SW480 (cell line): ENCODE data around the gene TNRC6B.

Experiments
- DNase-seq: peaks from one replicate; pipeline ENCODE4 v3.0.0-alpha.2; 2016; ENCODE audit warnings: low spot score

TNRC6B gene

DNA sequence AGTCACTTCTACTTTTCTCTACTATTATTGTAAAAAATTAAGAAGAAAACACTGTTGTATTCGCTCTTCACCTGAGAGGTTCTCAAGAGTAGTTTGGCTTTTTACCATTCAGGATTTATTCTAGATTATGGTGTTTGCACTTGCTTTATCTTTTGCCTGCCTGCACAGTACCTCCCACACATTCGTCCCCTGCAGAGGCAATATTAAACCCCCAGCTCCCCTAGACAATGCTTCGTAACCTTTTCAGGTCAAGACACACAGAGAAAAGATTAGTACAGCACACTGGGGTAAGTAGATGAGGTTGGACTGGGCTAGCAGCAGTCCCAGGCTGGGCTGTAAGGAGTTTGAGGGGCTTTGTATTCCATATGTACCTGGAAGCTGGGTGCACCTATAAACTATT lies 62.4 kb downstream of the TNRC6B start:
- no peak for DNase-seq

DNA sequence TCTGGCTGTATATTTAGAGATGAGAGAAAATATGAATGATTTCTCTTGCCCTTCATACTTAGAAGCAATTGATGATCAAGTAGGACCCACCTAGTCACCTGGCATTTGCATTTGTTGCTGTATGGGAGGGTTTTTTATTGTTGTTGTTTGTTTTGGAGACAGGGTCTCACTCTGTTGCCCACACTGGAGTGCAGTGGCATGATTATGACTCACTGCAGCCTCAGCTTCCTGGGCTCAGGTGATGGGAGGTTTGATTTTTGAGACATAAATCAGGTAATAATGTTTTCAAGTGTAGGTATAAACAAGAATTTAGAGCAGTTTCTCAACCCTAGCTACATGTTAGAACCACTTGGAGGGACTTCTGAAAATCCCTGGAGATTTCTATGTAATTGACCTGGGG lies 63.0 kb downstream of the TNRC6B start:
- no peak for DNase-seq

GRCh38 chr22:40241200-40241763 lies 63.6 kb downstream of the TNRC6B start:
- DNase-seq = no peak

DNA sequence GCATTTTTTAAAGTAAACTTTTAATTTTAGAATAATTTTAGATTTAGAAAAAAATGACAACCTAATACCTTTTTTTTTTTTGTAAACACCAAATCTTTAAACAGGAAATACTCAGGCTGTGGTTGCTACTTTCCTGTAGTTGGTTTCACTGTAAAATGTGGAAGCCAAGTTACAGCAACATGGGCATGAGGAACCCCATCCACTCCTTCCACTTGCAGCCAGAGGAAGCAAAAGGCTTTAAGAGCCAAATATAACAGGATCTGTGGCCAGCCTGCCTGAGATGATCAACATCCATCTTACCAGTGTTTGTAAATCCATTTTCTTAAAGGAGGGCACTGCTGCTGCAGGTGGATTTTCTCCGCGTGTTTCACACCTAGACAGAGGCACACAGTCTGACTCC lies 66.2 kb downstream of the TNRC6B start:
- no peak for DNase-seq

- DNase-seq = no peak
These were observed 66.9 kb downstream of the TNRC6B start for GRCh38 chr22:40244586-40244985.

DNA sequence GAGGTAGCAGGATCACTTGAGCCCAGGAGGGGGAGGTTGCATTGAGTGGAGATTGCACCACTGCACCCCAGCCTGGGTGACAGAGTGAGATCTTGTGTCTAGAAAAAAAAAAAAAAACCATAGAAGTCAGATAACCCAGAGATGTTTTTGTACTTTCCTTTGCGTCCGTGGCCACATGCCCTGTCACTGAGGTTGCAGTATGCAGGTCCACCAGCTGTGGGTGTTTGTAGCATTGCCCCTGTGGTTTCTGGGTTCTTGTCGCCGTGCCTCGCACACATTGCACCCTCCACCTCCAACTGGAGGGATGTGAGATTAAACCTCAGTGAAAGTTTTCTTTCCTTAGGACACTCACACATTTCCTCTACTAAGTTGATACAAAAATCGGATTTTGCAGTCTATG lies 70.3 kb downstream of the TNRC6B start:
- DNase-seq = no peak

GRCh38 chr22:40249286-40249685 lies 71.6 kb downstream of the TNRC6B start:
- no peak for DNase-seq

GRCh38 chr22:40250608-40251007 lies 72.9 kb downstream of the TNRC6B start:
- DNase-seq = no peak

DNA sequence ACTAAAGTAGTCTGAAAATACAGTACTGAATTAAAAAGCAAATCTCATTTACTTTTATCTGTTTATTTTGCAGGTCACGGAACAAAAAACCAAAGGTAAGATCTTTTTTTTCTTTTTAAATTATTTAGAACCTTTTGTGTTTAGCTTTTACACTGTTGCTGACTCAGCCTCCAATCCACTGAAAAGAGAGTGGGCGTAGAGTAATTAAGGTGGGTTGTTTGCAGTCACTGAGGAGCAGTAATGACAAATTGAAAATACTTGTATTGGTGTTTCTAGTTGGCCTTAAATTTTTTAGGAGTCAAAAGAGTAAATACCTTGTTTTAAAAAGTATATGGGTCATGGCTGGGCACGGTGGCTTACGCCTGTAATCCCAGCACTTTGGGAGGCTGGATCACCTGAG lies 73.4 kb downstream of the TNRC6B start:
- no peak for DNase-seq

- no peak for DNase-seq
These were observed 74.4 kb downstream of the TNRC6B start for GRCh38 chr22:40252146-40252545.

- no peak for DNase-seq
These were observed 78.8 kb downstream of the TNRC6B start for GRCh38 chr22:40256516-40256915.

DNA sequence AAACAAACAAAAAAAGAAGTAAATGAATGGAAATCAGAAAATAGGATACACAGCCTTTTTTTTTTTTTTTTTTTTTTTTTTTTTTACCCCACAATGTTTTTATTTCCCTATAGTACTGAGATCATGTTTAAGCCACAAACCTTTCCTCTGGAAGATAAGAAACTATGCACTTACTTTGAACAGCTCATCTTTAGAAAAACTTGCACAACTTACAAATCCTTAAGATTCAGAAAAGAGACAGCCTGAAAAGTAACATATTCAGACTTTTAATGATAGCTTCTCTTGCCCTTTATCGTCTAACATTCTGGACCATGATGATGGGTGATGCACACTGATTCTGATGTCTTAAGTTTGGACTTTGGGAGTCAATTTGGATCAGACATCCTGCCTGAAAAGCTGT lies 80.3 kb downstream of the TNRC6B start:
- DNase-seq = no peak

DNA sequence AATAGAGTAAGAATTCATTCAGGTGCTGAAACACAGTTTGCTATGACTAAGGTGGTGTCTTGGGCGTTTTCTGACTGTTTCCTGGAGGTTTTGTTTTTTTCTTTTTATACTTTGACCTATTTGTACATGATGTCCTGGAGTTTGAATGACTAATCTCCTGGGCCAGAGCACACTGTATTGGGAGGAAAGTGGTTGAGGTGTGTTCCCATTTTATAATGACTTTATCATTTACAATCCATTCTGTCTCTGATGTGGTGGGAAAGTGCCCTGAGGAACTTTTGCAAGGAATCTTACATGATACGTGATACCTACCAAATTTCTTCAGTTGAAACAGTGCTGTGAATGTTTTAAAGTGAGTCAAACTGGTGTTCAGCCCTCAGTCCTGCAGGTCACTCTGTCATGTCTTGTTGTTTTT lies 80.8 kb downstream of the TNRC6B start:
- peak; percentile 60 for DNase-seq

- no peak for DNase-seq
These were observed 84.1 kb downstream of the TNRC6B start for GRCh38 chr22:40261783-40262182.

DNA sequence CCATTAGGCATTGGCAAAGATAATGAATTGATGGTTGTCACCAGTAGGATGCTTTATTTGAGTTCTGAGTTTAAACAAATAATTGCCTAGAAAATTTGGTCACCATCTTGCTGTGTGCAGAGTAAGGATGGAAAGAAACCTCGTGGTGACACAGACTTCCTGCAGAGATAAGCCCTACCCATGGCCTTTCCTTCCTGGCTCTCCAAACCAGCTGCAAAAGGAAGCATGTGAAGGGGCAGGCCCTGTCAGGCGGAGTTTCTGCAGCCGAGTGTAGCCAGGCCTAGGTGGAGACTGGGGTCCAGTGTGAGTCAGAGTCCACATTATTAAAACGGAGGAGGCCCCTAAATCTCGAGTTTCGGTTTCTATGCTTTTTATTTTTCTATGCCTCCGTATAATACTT lies 85.5 kb downstream of the TNRC6B start:
- DNase-seq = no peak

DNA sequence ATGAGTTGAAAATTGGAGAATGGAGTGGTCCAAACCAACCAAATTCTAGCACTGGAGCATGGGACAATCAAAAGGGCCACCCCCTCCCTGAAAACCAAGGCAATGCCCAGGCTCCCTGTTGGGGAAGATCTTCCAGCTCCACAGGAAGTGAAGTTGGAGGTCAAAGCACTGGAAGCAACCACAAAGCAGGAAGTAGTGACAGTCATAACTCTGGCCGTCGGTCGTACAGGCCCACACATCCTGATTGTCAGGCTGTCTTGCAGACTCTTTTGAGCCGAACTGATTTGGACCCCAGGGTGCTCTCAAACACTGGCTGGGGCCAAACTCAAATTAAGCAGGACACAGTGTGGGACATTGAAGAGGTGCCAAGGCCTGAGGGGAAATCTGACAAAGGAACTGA lies 88.1 kb downstream of the TNRC6B start:
- no peak for DNase-seq

DNA sequence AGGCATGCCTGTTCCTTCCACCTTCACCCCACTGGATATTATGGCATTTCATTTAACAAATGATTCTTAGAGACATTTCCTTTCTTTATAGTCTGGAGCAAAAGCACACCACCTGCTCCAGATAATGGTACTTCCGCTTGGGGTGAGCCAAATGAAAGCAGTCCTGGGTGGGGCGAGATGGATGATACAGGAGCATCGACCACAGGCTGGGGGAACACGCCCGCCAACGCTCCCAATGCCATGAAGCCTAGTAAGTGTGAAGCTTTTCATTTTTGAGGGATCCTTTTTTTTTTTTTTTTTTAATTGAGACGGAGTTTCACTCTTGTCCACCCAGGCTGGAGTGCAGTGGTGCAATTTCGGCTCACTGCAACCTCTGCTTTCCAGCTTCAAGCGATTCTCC lies 92.3 kb downstream of the TNRC6B start:
- no peak for DNase-seq

DNA sequence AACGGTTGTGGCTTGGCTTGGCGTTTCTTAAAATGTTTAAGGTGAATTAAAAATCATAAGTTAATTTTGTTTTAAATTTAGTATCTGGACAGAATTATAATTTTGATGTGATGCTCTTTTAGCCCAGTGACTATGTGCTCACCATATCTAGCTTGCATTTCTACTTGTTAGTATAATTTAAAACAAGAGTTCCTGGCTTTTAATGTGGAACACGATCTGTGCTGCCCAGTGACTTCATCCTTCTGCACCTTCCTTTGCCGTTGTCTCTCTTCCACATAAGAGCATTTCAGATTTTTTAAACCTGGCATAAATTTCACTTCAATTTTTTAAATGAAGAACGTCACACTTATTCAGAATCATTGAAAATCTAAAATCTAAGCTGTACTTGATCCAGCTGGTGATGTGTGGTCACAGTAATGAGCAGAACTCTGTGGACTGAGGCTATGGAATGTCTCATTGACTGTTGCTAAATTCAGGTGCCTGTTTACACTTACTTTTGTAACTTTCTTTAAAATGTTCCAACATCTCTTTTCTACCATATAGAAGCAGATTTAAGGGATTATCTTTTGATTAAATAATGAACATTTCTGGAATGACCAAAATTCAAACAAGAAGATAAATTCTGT lies 93.1 kb downstream of the TNRC6B start:
- no peak for DNase-seq

DNA sequence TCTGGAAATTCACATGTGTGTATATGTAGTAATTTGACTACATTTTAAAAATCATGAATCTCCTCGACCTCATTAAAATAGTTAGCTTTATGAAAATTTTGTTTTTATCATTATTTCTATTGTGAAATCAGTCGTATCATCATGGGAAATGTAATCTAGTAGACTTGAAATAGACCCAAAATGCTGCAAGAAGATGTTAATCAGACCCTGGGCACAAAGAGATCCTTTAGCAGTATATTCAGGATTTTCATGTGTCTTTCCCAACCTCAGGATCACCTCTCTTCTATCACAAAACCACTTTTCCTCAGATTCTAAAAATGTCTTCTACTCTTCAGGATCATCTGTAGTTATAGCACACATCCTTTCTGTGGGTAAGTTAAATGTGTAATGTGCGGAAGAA lies 93.7 kb downstream of the TNRC6B start:
- DNase-seq = no peak

DNA sequence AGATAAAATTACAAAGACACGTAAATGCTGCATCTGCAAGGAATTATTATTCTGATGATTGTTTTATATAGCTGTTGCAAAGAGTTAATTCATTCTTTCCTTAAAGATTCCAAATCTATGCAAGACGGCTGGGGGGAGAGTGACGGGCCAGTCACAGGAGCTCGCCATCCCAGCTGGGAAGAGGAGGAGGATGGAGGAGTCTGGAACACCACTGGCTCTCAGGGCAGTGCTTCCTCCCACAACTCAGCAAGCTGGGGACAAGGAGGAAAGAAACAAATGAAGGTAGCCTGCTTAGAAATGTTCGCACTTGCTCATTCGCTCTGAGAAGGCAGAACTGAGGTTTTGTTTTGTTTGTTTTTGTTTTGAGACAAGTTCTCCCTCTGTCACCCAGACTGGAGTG lies 95.6 kb downstream of the TNRC6B start:
- no peak for DNase-seq

DNA sequence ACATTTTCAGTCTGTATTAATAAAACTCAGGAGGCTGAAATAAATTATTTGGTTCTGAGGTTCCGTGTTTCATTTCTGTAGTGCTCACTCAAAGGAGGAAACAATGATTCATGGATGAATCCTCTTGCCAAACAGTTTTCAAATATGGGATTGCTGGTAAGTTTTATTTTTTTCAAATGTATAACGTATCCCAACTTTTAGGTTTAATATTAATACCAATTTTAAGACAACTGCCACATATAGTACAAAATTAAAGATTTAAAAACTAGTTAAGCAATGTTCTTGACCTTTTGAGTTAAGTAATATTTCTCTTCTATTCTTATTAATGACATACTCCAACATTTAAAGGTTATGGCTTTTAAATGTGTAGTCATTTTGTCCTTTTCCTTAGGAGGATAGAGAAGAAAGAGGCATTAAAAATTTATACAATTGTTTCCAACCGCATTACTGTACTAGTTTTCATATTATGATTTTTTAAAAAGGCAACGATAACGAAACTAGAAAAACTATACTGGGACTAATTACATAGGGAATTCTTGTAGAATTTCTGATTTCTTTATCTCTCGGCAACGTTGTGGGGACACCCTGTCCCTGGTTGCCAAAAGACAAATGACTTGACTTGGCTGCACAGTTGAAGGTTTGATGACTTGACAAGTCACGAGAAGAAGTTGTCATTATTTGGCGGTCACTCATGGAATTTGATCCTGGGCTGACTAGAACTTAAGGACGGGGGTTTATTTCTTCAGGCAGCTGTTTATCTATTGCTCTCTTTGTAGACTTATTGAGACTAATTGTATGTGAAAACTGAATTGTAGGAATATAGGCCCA lies 99.5 kb downstream of the TNRC6B start:
- DNase-seq = no peak

DNA sequence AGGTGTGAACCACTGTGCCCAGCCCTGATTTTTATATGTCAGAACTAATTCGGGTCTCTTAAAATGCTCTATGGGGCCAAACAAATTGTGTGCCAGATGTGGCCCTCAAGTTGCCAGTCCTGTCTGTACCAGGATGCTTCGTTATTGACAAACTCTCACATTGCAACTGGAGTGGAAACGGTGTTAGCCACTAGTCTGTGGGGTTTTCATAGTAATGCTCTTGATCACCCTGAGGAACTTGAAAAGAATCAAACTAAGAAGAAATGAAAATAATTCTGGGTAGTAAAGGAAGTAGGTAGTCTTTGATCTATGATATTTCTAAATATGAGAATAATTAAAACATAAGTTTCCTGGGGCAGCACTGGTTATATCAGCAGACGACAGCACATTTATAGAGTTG lies 101.3 kb downstream of the TNRC6B start:
- no peak for DNase-seq

GRCh38 chr22:40281717-40282116 lies 104.0 kb downstream of the TNRC6B start:
- DNase-seq = no peak

GRCh38 chr22:40285513-40285912 lies 107.8 kb downstream of the TNRC6B start:
- no peak for DNase-seq
